LNCAP (cell line): Measurements from ENCODE around the gene GRM4.

Source experiments
- TF ChIP-seq, protein P1 (sequence below): fragments of 450-650 bp; IDR thresholded peaks from 2 replicates; pipeline ENCODE4 v1.5.1; 2017; ENCODE audit warnings: mild to moderate bottlenecking

Gene GRM4

DNA sequence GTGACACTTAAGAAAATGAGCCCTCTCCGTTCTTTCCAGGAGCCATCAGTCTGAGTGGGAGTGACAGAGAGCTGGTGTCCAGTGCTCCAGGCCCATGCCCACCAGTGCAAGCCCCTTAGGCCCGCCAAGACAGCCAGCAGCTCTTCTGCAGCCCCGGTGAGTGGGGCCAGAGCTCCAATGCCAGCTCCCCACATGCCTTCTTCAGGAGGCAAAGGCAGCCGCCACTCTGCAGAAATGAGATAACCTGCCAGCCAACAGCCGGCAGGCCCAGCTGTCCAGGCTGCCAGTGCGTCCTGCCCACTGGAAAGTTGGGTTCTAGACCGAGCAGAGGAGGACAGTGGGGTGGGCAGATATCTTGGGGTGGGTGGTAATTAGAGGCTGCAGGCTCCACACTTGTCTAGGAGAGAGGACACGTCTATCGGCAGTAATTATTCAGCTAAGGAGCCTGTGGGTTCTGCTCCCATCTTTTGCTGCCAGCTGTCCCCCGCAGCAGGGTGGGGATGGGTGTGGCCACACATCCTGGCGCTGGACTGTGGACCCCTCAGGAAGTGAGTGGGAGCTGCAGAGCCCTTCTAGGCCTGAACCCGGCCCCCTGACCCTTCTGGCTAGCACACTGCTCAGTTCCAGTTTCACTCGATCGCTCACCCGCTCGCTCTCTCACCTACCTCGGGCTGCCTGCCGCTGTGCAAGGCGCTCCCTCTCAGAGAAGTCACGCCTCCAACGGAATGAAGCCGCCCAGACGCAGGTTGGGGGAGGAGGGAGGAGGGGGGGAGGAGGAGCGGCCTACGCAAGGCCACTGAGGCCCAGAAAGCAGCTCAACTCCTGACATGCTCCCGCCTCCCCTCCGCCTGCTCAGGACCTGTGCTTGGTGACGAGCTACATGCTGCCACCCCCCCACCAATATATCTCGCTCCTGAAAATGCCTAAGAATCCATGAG lies 3.6 kb downstream of the GRM4 start:
- TF ChIP-seq, protein P1, sequence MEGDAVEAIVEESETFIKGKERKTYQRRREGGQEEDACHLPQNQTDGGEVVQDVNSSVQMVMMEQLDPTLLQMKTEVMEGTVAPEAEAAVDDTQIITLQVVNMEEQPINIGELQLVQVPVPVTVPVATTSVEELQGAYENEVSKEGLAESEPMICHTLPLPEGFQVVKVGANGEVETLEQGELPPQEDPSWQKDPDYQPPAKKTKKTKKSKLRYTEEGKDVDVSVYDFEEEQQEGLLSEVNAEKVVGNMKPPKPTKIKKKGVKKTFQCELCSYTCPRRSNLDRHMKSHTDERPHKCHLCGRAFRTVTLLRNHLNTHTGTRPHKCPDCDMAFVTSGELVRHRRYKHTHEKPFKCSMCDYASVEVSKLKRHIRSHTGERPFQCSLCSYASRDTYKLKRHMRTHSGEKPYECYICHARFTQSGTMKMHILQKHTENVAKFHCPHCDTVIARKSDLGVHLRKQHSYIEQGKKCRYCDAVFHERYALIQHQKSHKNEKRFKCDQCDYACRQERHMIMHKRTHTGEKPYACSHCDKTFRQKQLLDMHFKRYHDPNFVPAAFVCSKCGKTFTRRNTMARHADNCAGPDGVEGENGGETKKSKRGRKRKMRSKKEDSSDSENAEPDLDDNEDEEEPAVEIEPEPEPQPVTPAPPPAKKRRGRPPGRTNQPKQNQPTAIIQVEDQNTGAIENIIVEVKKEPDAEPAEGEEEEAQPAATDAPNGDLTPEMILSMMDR = no peak

DNA sequence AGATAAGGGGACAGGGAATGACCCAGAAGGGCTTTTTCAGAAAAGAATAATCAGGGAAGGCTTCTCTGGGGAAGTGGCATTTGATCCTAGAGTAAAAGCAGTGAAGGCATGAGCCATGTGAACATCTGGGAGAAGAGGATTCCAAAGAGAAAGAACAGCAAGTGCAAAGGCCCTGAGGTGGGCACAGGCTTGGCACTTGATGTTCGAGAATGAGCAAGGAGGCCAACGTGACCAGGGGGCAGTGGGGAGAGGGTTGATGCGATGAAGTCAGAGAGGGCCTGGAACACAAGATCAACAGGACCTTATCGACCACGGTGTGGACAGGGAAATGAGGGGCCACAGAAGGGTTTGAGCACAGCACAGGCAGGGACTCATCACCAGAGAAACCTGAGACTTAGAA lies 5.8 kb downstream of the GRM4 start:
- TF ChIP-seq, protein P1 = no peak

DNA sequence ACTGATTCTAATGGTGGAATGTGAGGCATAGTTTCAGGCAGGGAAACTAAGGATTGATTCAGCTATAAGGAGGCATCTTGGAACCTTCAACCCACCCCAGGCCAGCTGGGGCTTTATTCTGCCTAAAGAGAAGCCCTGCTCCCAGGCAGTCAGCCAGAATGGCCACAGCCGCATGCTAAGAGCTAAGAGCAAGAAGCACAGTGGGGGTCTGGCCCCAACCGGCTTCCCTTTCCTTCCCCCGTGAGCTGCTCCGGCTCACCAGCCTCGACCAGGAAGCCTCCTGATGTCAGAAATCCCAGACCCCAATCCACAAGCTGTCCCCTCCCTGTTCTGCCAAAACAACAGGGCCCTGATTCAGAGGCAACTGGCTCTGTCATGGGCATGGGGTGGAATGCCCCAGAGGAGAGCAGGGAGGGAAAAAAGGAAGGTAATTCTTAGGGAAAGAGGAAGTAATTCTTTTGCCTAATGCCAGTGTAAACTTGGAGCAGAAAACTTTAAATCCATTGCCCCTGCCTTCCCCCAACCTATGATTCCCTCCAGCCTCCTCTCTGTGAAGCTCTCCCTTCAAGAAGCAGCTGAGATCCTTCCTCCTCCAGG lies 6.9 kb downstream of the GRM4 start:
- TF ChIP-seq, protein P1 = no peak

DNA sequence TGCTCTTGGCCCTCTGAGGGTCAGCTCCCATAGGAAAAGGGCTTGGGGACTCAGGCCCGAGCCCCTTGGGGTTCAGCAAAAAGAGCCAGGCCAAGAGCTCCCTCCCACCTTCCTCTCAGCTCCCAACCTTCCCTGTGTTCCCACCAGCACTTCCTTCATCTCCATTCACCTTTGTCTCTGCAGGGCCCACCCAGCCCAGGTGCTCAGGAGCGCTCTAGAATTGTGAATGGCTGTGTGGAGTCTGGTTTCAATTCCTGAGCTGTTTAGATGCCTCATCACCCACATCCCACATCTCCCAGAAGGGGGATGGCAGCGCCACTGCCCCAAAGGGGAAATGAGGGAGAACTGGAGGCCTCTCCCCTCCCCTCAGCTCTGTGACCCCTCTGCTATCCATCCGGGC lies 7.7 kb downstream of the GRM4 start:
- TF ChIP-seq, protein P1 = no peak

DNA sequence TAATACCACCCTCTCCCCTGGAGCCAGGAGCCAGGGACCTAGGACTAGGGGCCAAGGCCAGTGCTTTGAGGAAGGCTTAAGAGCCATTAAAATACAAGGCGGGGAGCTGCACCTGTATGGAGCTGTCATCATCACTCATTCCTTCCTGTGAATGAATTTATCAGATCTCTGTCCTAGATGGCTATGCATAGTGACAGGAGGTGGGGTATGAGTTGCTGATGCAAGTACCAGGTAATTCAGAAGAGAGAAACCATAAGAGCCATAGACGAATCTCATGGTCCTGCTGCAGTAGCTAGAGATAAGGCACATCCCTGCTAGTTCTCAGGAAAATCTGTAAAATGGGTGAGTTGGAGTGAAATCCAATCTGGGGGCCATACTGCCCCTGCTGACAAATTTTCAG lies 10.3 kb downstream of the GRM4 start:
- TF ChIP-seq, protein P1 = no peak

DNA sequence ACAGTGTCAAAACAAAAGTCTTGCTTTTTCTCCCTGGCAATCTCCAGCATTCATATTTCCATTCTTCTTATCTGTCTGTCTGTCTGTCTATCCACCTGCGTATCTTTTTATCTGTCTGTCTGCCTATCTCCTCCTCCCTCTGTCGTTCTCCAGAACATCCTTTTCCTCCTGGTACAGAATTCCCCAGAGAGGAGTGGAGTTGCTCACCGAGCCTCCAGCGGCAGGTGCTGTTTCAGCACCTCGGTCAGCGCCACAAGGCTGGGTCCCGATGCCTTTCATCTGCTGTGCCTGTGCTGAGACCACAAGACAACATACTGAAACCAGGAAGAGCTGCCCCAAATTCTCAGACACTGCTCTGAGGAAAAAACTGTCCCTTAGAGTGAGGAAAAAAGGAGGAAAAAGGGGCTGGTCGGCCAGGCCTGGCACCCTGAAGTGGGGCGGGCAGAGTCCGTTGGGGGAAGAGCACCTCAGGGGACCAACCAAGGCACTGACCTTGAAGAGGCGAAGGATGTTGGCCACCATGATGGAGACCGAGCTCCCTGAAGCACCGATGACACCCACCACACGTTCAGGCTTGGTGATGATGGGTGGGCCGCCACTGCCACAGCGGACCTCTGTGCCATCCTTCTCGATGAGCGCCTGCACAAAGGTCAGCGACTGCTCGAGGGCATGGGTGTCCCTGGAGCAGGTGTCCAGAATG lies 13.3 kb downstream of the GRM4 start:
- TF ChIP-seq, protein P1 = no peak

DNA sequence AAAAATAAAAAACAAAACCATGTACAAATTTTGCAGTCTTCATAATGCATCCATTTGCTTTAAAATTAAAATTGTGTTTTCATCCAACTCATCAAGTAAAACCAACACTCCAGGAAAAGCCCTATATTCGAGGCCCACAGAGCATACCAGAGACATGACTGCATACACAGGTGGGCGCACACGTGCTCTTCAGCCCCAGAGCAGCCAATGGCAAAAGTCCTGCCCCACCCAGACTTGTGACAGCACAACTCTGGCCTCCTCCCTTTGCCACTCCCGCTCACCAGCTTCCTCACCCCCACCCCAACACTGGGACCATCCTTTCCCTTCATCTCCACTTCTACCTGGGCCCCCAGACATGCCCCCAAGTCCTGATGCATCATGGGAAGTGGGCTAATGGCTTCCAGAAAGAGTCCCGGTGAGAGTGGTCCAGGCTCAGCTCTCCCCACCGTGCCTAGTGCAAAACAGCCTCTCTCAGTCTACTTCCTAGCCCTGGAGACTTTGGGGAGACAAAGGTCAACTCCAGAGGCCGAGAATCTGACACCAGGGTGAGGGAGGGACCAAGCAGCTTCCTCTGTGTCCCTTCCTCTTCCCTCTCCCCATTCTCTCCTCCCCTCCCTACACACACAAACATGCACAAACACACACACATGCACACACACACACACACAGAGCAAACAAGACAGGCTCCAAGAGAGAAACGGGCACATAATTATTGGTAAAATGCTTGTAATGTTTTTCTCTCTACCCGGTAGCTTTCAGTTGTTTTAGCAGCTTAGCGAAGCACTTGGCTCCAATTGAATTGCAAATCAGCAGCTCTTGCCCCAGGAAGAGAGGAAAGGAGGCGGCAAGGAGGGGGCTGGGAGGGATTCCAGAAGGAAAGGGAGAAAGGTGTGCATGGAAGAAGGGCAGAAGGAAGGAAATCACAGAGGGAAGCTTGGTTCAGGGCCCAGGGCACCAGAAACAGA lies 14.3 kb downstream of the GRM4 start:
- TF ChIP-seq, protein P1 = no peak
